Activated T-helper 9 cell treated with anti-CD3 and anti-CD28 coated beads, Interleukin-2, amount 50 U/mL, for 16 hours (primary cell): Measurements from ENCODE around the gene GPR18.
"Not testable (repeated sequence)": the region's sequence is repeated elsewhere in the genome, so short reads cannot be mapped to it uniquely, and the experiment has no call there.

Experiments
- DNase-seq: peaks from one replicate; pipeline ENCODE4 v3.0.0-alpha.2; 2020; ENCODE audit warnings: low read depth

GPR18 gene

GRCh38 chr13:99266827-99267226 lies 8.6 kb upstream of the GPR18 start:
- DNase-seq = no peak

DNA sequence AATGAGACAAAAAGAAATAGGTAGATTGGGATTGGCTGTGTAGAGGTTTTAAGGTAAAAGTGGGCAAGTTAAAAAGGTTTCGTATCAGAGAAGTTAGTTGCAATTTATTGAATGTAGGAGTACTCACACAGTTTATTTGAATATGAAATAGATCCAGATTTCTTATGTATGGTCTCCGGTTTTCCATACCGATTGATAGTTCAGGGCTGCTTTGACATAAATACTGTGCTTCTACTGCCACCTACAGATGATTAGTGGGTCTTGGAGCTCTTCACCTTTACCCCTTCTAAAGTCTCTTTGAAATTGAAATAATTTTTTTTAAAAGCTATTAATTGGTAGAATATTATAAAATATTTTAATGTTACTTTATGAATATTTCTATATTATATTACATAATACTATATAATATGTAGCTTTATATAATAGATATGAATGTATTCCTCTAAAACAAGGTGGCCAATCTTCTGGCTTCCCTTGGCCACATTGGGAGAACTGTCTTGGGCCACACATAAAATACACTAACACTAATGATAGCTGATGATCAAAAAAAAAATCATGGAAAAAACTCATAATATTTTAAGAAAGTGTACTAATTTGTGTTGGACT lies 7.7 kb upstream of the GPR18 start:
- DNase-seq = no peak

DNA sequence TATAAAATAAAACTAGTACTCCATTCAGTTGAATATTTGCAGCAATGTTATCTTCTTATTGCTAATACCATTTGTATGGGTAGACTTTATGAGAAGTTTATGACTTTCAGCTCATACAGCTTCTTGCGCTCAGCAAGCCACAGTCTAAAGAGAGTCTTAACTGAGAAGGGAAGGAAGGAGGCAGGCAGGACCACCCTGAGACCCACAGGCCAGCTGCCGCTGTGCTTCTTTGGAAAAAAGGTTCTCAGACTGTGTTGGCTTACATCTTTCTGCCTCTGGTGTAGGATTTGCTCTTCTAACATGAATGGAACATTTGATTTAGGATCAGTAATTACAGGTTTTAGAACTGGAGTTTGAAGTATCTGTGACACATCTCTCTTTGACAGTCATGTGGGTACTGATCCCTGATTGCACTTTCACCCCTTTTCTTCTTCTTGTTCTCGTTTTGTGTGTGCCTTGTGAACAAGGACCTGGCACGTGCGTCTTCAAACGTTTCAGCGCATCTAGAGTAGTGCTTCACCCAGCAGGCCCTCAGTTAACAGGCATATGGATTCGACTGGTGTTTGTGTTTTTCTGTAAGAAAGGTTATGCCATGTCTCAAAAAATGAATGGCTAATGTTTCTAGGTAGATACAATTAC lies 7.1 kb upstream of the GPR18 start:
- no peak for DNase-seq

DNA sequence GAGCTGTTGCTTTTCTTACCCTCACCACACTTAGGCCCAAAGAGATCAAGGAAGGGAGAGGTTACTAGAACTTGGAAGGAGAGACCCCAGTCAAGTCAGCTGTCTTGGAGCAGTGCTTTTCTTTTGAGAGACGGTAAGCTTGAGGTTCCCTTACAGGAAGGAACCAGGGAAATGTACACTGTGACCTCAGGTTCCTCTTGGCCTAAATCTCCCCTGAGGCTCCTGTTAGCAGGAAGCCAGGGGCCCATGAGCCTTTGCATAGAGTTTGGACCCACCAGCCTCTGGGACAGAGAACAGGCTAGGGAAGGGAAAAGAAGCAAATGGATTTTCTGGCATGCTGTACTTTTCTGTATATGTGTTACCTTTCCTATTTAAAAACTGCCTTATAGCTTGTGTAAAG lies 5.9 kb upstream of the GPR18 start:
- no peak for DNase-seq

GRCh38 chr13:99263126-99263785 lies 5.1 kb upstream of the GPR18 start:
- DNase-seq = no peak

- DNase-seq = no peak
Observed at GRCh38 chr13:99261059-99261458, 2.9 kb upstream of the GPR18 start.

DNA sequence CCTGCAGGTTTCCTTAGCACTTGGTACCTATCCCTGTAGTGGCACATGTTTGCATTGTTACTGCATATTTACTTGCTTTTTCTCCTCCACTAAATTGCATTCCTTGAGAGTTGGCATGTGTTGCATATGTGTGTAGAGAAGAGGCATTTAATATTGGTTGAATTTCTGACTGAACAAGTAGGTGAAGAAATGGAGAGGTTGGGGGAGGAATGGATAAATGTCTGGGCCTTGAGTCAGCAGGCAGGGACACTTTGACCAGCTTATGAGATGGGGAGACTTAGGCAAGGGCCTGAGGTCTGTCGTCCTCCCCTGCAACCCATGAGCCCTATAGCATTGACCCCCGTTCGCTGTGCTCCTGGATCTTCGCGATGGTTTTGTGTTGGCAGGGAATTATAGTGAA lies 2.0 kb upstream of the GPR18 start:
- no peak for DNase-seq

DNA sequence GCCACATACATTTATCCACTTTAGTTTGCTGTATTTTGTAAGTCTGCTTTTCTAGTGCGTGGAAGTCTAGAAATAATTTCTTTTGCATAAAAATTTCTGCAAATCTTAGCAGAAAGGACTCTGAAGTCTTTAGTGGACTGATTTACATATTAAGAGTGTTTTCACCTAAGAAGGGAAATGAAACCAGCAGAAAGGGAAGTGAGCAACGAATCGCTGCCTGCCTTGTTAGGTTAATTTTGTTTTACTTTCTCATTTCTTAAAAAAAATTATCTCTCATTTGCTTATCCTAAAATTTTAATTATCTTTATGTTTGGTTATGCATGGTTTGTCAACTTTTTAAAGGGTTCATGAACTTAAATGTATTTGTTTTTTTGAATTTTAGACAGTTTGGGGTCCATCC lies 767 bp upstream of the GPR18 start:
- no peak for DNase-seq

DNA sequence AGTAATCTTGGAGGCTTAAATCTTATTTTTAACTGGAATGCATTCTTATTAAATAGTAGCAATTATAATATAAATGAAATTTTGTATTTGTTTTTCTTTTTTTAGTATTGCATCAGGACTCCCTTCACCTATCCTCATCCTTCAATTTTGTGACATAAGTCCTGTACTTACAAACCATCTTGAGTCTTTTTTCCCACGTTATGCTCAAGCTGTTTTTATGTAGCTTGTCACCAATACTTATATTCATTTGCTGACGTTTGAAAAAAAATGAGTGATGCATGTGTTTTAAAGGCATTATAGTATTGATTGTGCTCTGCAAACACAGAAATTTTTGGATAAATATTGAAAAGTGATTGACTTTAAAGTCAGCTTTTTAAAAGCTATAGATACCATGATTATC lies 888 bp downstream of the GPR18 start:
- DNase-seq = no peak

GRCh38 chr13:99256709-99257108 lies 1.5 kb downstream of the GPR18 start:
- DNase-seq = no peak

GRCh38 chr13:99256283-99256682 lies 1.9 kb downstream of the GPR18 start:
- no peak for DNase-seq

GRCh38 chr13:99255271-99255670 lies 2.9 kb downstream of the GPR18 start:
- DNase-seq = no peak

DNA sequence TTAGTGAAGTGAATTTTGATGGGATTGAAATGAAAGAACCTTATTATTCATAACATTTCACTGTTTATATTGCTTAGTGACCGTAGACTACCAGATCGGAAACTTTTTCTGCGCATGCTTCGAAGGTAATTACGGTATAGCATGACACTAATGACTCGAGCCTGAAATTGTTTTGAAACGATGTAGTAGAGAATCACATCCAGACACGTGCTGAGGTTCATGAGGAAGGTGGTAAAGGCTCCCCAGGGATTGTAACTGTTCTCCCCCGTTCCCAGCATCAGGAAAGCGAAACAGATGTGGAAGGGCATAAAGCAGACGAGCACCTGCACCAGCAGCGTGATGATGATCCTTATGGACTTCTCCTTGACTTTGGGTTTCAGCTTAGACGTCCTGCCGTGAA lies 3.3 kb downstream of the GPR18 start:
- DNase-seq = no peak

GRCh38 chr13:99251921-99252320 lies 6.3 kb downstream of the GPR18 start:
- no peak for DNase-seq

DNA sequence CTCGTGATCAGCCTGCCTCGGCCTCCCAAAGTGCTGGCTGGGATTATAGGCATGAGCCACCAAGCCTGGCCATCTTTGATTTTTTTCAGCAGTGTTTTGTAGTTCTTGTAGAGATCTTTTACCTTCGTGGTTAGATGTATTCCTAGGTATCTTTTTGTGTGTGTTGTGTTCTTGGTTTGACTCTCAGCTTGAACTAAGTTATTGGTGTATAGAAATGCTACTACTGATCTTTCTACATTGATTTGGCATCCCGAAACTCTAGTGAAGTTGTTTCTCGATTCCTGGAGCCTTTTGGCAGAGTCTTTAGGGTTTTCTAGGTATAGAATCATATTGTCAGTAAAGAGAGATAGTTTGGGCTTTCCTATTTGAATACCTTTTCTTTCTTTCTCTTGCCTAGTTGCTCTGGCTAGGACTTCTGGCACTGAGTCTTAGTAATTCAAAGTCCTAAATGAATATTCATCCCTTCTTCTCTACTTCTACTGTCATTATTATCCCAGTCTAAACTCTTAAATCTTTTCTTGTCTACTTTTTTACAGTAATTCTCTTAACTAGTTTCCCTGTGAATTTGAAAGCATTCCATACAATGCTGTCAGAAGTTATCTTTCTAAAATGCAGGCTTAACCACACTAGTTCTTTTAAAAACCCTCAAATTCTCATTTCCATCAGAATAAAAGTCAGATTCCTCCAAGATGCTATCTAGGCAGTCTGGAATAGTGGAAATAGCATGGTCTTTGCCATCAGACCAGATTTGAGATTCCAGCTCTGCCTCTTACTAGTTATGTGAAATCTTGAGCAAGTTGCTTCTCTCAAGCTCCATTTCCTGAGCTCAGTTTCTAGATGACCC lies 7.0 kb downstream of the GPR18 start:
- no peak for DNase-seq

DNA sequence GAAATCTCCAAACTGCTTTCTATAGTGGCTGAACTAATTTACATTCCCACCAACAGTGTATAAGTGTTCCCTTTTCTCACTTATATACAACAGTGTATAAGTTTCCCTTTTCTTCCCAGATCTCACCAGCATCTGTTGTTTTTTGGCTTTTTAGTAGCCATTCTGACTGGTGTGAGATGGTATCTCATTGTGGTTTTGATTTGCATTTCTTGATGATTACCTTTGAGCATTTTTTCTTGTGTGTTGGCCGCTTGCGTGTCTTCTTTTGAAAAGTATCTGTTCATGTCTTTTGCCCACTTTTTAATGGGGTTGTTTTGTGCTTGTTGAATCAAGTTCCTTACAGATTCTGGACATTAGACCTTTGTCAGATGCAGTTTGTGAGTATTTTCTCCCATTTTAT lies 8.6 kb downstream of the GPR18 start:
- DNase-seq = not testable (repeated sequence)

GRCh38 chr13:99249178-99249577 lies 9.0 kb downstream of the GPR18 start:
- DNase-seq = not testable (repeated sequence)

DNA sequence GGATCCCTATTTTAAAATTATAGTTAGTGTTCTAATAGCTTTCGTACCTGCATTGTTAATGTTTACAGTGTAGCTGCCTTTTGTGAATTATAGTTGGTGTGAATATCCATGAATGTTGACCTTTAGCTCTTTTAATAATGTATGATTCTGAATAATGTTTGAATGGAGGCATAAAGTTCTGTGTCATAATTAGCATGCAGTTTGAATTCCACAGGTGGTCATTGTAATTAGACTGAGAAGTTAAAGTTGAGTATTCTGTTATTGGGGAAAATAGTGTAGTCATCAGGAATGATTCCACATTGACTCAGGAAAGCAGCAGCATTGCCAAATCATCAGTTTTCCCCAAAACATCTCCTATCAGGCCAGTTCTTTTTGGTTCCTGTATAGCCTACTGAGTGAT lies 12.1 kb downstream of the GPR18 start:
- no peak for DNase-seq

- DNase-seq = no peak
Observed at GRCh38 chr13:99237981-99238662, 20.1 kb downstream of the GPR18 start.

DNA sequence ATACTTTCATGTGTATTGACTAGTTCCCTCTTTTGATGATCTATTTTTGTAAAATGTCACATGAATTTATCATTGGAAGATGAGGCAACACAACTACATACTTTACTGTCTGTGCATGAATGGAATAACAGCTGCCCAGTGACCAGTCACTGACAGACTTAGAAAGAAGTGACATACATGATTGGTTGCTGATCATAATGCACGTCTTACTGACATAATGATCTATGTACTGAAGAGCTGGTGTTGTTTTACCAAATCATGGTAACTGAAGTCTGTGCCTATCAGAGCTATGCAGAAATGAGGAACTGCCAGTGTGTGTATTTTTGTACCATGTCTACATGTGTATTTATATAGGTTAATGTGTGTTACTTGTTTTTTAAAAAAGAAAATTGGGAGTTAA lies 26.5 kb downstream of the GPR18 start:
- DNase-seq = no peak

GRCh38 chr13:99230991-99231390 lies 27.2 kb downstream of the GPR18 start:
- DNase-seq = no peak

DNA sequence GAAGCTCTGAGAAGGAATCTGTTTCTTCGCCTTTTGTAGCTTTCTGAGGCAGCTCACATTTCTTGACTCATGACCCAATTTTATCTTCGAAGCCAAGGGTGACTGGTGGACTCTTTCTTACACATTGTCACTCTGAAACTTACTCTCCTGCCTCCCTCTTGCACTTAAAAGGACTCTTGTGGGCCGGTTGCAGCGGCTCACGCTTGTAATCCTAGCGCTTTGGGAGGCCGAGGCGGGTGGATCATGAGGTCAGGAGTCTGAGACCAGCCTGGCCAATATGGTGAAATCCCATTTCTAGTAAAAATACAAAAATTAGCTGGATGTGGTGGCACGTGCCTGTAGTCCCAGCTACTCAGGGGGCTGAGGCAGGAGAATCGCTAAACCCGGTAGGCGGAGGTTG lies 27.6 kb downstream of the GPR18 start:
- not testable (repeated sequence) for DNase-seq
